Osteocyte (in vitro differentiated cells): ENCODE measurements around the gene IPO4. TPM values are rescaled to one million over a fixed set of nuclear protein-coding genes. Genes with fewer than 3 reads are reported as not detected.
"Not testable (repeated sequence)": the region's sequence is repeated elsewhere in the genome, so short reads cannot be mapped to it uniquely, and the experiment has no call there.

Experiments
- DNase-seq: peaks from one replicate; pipeline ENCODE4 v3.0.0; 2021; ENCODE audit warnings: mixed read lengths; ENCODE audit not compliant: unreplicated experiment; ENCODE audit errors: extremely low spot score
- H3K27ac Mint-ChIP-seq: one replicate; pipeline ENCODE4 v1.8.0; 2021; ENCODE audit warnings: mild to moderate bottlenecking, mixed read lengths; ENCODE audit not compliant: unreplicated experiment
- H3K27me3 Mint-ChIP-seq: one replicate; pipeline ENCODE4 v1.8.0; 2021; ENCODE audit warnings: mixed read lengths; ENCODE audit not compliant: unreplicated experiment
- H3K36me3 Mint-ChIP-seq: one replicate; pipeline ENCODE4 v1.8.0; 2021; ENCODE audit warnings: mixed read lengths; ENCODE audit not compliant: unreplicated experiment
- H3K4me1 Mint-ChIP-seq: one replicate; pipeline ENCODE4 v1.8.0; 2021; ENCODE audit warnings: mixed read lengths; ENCODE audit not compliant: unreplicated experiment
- H3K4me3 Mint-ChIP-seq: one replicate; pipeline ENCODE4 v1.8.0; 2021; ENCODE audit warnings: mild to moderate bottlenecking, moderate library complexity, mixed read lengths; ENCODE audit not compliant: unreplicated experiment
- H3K9me3 Mint-ChIP-seq: one replicate; pipeline ENCODE4 v1.8.0; 2021; ENCODE audit warnings: mixed read lengths; ENCODE audit not compliant: unreplicated experiment
- CTCF ChIP-seq: fragments of 200-600 bp; sonication (generic); IDR thresholded peaks from 2 replicates; pipeline ENCODE4 v1.5.0; 2021; ENCODE audit warnings: antibody characterized with exemption, mild to moderate bottlenecking, moderate library complexity
- total RNA-seq: library from RNA; stranded (reverse); gene quantifications from 2 replicates; pipeline ENCODE4 v1.2.1, GENCODE V29; 2021

Gene IPO4
- total RNA-seq, 1 donor from 2014 or later = 36.5 TPM

GRCh38 chr14:24219521-24219920, 30.9 kb upstream of the IPO4 start:
- Mint-ChIP-seq H3K36me3 (peaks cover 3% of the 10 kb centered on the region), H3K27ac (no peak overlapping the region), H3K4me1 (peaks cover 15% of the 10 kb centered on the region), H3K4me3 (no peak overlapping the region), H3K9me3 (no peaks in the 10 kb centered on the region), H3K27me3 (no peaks in the 10 kb centered on the region)
- TF ChIP-seq CTCF = no peak
- DNase-seq = no peak

GRCh38 chr14:24219080-24219479, 30.5 kb upstream of the IPO4 start:
- DNase-seq = no peak
- Mint-ChIP-seq H3K27ac (no peak overlapping the region), H3K27me3 (no peaks in the 10 kb centered on the region), H3K9me3 (no peaks in the 10 kb centered on the region), H3K4me3 (no peak overlapping the region), H3K36me3 (peaks cover 3% of the 10 kb centered on the region), H3K4me1 (peaks cover 18% of the 10 kb centered on the region)
- no peak for TF ChIP-seq CTCF

GRCh38 chr14:24216876-24217275, 28.3 kb upstream of the IPO4 start:
- H3K36me3 Mint-ChIP-seq, DNase-seq, H3K9me3 Mint-ChIP-seq, H3K4me3 Mint-ChIP-seq, H3K27me3 Mint-ChIP-seq: not testable (repeated sequence)
- Mint-ChIP-seq H3K27ac (peak overlapping the region; percentile 93), H3K4me1 (peaks cover 32% of the 10 kb centered on the region)

- Mint-ChIP-seq H3K27ac (peak overlapping the region; percentile 93), H3K27me3 (no peaks in the 10 kb centered on the region), H3K4me1 (peaks cover 37% of the 10 kb centered on the region), H3K4me3 (peak overlapping the region; percentile 85), H3K36me3 (peaks cover 6% of the 10 kb centered on the region), H3K9me3 (no peaks in the 10 kb centered on the region)
- no peak for TF ChIP-seq CTCF
- DNase-seq = no peak
Measured at GRCh38 chr14:24216345-24216699, 27.7 kb upstream of the IPO4 start.

- Mint-ChIP-seq H3K27me3 (no peaks in the 10 kb centered on the region), H3K36me3 (peaks cover 7% of the 10 kb centered on the region), H3K27ac (peak within 1 kb of the TSS; percentile 93), H3K4me3 (peak within 1 kb of the TSS; percentile 85), H3K4me1 (peaks cover 38% of the 10 kb centered on the region), H3K9me3 (no peaks in the 10 kb centered on the region)
- TF ChIP-seq CTCF = peak; percentile 57
- DNase-seq = peak; percentile 89
Measured at GRCh38 chr14:24215495-24216344, 27.1 kb upstream of the IPO4 start, which contains the start of gene MDP1. MDP1 (minus strand) TSS chr14:24216066; CDS start chr14:24215955, 111 bp downstream.
